Panc1 (cell line): ENCODE results near the gene GAL3ST1. TPM values are rescaled to one million over a fixed set of nuclear protein-coding genes. Genes with fewer than 3 reads are reported as not detected.

ENCODE experiments used
- ATAC-seq: fragments of 200-7000 bp; cut with Tn5 transposase; 2 replicates; pipeline ENCODE4 v1.9.1; 2020; ENCODE audit warnings: mild to moderate bottlenecking, moderate library complexity
- BruUV-seq: library from RNA; stranded (reverse); fragments of 400-500 nt; replicated peaks from 2 replicates; lab custom pipeline; 2021; lab: Mats Ljungman, UMichigan
- CTCF ChIA-PET: fragments of 300-600 bp; sonication (Branson Sonifier 250); formaldehyde crosslinking; loops from one replicate; lab custom pipeline; 2022; ENCODE audit warnings: antibody characterized with exemption; lab: Charles Lee
- POLR2A ChIA-PET: fragments of 300-600 bp; sonication (Branson Sonifier 250); formaldehyde crosslinking; loops from one replicate; lab custom pipeline; 2022; ENCODE audit warnings: antibody characterized with exemption; lab: Charles Lee
- DNase-seq: peaks from one replicate; pipeline ENCODE4 v3.0.0-alpha.2; 2010; ENCODE audit warnings: low read depth, low spot score
- H3K27ac ChIP-seq: 2 replicates; pipeline ENCODE4 v1.5.1; 2011; ENCODE audit warnings: mild to moderate bottlenecking, low read length, inconsistent platforms
- H3K27me3 ChIP-seq: fragments of 200-500 bp; sonication (Bioruptor generic); 2 replicates; pipeline ENCODE4 v1.6.0; 2014; ENCODE audit warnings: low read length, inconsistent platforms; ENCODE audit not compliant: control insufficient read depth, insufficient read depth
- H3K36me3 ChIP-seq: fragments of 200-500 bp; sonication (Bioruptor generic); 2 replicates; pipeline ENCODE4 v1.5.1; 2014; ENCODE audit warnings: inconsistent platforms, mild to moderate bottlenecking, low read length, moderate library complexity; ENCODE audit not compliant: control insufficient read depth, insufficient read depth
- H3K4me1 ChIP-seq: 2 replicates; pipeline ENCODE4 v1.5.1; 2011; ENCODE audit warnings: inconsistent platforms, mild to moderate bottlenecking, low read length, moderate library complexity; ENCODE audit not compliant: control insufficient read depth, insufficient read depth
- H3K4me3 ChIP-seq, 2 experiments: 2 replicates each; pipeline ENCODE4 v1.5.1; 2011 to 2012; ENCODE audit warnings: low read depth in 2 of 2, low read length in 2 of 2, mild to moderate bottlenecking in 2 of 2, inconsistent platforms in 1 of 2, moderate library complexity in 1 of 2
- H3K9me3 ChIP-seq: fragments of 200-500 bp; sonication (Bioruptor generic); 2 replicates; pipeline ENCODE4 v1.5.1; 2014; ENCODE audit warnings: low read depth, mild to moderate bottlenecking, inconsistent platforms, low read length, moderate library complexity; ENCODE audit not compliant: control insufficient read depth, insufficient read depth
- POLR2AphosphoS5 ChIP-seq: IDR thresholded peaks from 2 replicates; pipeline ENCODE4 v1.6.1; 2012; ENCODE audit warnings: mild to moderate bottlenecking, low read depth, low read length, moderate library complexity
- SIN3A ChIP-seq: IDR thresholded peaks from 2 replicates; pipeline ENCODE4 v1.6.1; 2012; ENCODE audit warnings: low read depth, mild to moderate bottlenecking, low read length, moderate library complexity, borderline replicate concordance; ENCODE audit not compliant: insufficient read depth
- TCF7L2 ChIP-seq: IDR thresholded peaks from 2 replicates; pipeline ENCODE4 v1.6.1; 2011; ENCODE audit warnings: mild to moderate bottlenecking, low read depth, low read length, inconsistent platforms
- in situ Hi-C: cut with HindIII; loops from 2 replicates; pipeline ENCODE4 v1.10.0; 2016; ENCODE audit warnings: low sequenced_read_pairs, low pct_unique_long_range_greater_than_20kb
- intact Hi-C: fragments of 100-400 bp; cut with micrococcal nuclease; formaldehyde crosslinking; loops from one replicate; pipeline ENCODE4 v1.10.0; 2022; ENCODE audit not compliant: unreplicated experiment
- total RNA-seq: library from RNA; stranded (reverse); gene quantifications from one replicate; pipeline ENCODE4 v1.2.1, GENCODE V29; 2021; ENCODE audit not compliant: unreplicated experiment
- TF ChIP-seq, protein P1 (sequence below), 2 experiments: IDR thresholded peaks; 2 replicates each; pipeline ENCODE4 v1.6.1; 2011 to 2012; ENCODE audit warnings: low read depth in 2 of 2, control low read depth in 1 of 2, low read length in 1 of 2, mild to moderate bottlenecking in 1 of 2, moderate library complexity in 1 of 2; ENCODE audit not compliant: insufficient read depth in 1 of 2
- TF ChIP-seq, protein P2 (sequence below): fragments of 450-650 bp; IDR thresholded peaks from 2 replicates; pipeline ENCODE4 v1.5.1; 2017; ENCODE audit warnings: mild to moderate bottlenecking

GAL3ST1 gene
- total RNA-seq, 1 experiment from 2014 or later, result 1.1 TPM

DNA sequence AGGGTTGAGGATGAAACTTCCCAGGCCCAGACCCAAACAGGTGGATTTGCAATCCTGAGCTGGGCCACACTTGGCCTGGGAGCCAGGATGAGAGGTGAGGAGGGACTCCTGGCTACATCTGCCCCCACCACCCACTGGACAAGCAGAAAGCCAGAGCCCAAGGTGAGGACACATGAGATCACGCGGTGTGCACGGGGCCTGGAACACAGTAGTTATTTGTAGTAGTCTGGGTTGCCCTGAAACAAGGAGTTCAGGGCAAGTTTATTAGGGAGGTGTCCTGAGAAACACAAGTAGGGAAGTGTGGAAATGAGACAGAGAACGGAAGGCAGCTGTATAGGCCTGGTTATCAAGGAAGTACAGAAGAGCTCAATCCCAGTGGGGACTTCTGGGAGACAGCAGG lies 27.3 kb downstream of the GAL3ST1 start:
- no peak for DNase-seq
- in situ Hi-C loops (no loop called here), intact Hi-C loops (no loop called here)
- BruUV-seq, result no TSS peak
- TF ChIP-seq POLR2AphosphoS5, result no peak
- TF ChIP-seq, protein P1, sequence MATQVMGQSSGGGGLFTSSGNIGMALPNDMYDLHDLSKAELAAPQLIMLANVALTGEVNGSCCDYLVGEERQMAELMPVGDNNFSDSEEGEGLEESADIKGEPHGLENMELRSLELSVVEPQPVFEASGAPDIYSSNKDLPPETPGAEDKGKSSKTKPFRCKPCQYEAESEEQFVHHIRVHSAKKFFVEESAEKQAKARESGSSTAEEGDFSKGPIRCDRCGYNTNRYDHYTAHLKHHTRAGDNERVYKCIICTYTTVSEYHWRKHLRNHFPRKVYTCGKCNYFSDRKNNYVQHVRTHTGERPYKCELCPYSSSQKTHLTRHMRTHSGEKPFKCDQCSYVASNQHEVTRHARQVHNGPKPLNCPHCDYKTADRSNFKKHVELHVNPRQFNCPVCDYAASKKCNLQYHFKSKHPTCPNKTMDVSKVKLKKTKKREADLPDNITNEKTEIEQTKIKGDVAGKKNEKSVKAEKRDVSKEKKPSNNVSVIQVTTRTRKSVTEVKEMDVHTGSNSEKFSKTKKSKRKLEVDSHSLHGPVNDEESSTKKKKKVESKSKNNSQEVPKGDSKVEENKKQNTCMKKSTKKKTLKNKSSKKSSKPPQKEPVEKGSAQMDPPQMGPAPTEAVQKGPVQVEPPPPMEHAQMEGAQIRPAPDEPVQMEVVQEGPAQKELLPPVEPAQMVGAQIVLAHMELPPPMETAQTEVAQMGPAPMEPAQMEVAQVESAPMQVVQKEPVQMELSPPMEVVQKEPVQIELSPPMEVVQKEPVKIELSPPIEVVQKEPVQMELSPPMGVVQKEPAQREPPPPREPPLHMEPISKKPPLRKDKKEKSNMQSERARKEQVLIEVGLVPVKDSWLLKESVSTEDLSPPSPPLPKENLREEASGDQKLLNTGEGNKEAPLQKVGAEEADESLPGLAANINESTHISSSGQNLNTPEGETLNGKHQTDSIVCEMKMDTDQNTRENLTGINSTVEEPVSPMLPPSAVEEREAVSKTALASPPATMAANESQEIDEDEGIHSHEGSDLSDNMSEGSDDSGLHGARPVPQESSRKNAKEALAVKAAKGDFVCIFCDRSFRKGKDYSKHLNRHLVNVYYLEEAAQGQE (IDR thresholded peaks at IDR 0.05; ENCODE audit: insufficient read depth in 1 of 2, low read depth in 2 of 2, low read length in 1 of 2), result no peak
- H3K4me3 ChIP-seq, result no peak overlapping the region
- no peak overlapping the region for H3K27ac ChIP-seq
- no peak for ATAC-seq
- H3K4me1 ChIP-seq, result no peaks in the 10 kb centered on the region
- CTCF ChIA-PET, result no interaction called here
- POLR2A ChIA-PET, result no interaction called here
- no peaks in the 10 kb centered on the region for H3K27me3 ChIP-seq
- H3K36me3 ChIP-seq, result no peaks in the 10 kb centered on the region
- H3K9me3 ChIP-seq, result no peaks in the 10 kb centered on the region

DNA sequence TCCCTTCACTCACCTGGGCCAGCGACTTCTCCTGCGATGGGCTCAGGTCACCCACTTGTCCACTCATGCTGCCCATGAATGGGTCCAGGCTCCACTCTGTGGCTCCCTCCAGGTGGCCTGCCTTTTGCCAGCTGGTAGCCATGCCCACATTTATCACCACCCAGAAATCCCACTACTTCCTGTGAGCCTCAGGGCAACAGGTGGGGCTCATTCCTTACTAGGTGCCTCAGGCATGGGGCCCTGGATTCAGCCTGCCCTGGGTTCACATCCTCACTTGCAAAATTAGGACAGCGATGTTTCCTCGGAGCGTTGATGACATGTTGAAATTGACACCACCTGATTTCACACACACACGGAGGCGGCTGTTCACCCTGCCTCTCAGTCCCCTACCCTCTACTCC lies 27.8 kb downstream of the GAL3ST1 start, which contains the start of gene SEC14L6:
Gene SEC14L6, minus strand, starts transcription at position 126 of the 400 bp plus-strand sequence. Its CDS starts 59 bp downstream, at position 67.
- Histone ChIP-seq H3K27me3 (no peaks in the 10 kb centered on the region), H3K9me3 (no peaks in the 10 kb centered on the region), H3K27ac (no peak within 1 kb of the TSS), H3K4me3 (no peak within 1 kb of the TSS), H3K36me3 (no peaks in the 10 kb centered on the region), H3K4me1 (no peaks in the 10 kb centered on the region)
- POLR2A ChIA-PET, result no interaction called here
- CTCF ChIA-PET, result no interaction called here
- no TSS peak for BruUV-seq
- DNase-seq (no peak), ATAC-seq (no peak)
- intact Hi-C loops (no loop called here), in situ Hi-C loops (no loop called here)
- TF ChIP-seq TCF7L2 (no peak), POLR2AphosphoS5 (no peak), SIN3A (no peak)
- TF ChIP-seq, protein P1 (IDR thresholded peaks at IDR 0.05; ENCODE audit: insufficient read depth in 1 of 2, low read depth in 2 of 2, low read length in 1 of 2), result no peak
- TF ChIP-seq, protein P2, sequence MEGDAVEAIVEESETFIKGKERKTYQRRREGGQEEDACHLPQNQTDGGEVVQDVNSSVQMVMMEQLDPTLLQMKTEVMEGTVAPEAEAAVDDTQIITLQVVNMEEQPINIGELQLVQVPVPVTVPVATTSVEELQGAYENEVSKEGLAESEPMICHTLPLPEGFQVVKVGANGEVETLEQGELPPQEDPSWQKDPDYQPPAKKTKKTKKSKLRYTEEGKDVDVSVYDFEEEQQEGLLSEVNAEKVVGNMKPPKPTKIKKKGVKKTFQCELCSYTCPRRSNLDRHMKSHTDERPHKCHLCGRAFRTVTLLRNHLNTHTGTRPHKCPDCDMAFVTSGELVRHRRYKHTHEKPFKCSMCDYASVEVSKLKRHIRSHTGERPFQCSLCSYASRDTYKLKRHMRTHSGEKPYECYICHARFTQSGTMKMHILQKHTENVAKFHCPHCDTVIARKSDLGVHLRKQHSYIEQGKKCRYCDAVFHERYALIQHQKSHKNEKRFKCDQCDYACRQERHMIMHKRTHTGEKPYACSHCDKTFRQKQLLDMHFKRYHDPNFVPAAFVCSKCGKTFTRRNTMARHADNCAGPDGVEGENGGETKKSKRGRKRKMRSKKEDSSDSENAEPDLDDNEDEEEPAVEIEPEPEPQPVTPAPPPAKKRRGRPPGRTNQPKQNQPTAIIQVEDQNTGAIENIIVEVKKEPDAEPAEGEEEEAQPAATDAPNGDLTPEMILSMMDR, result no peak
